GM13976 (cell line): Measurements from ENCODE around the gene MYOM3.

Experiments used
- DNase-seq: peaks from one replicate; pipeline ENCODE4 v3.0.0; 2012; ENCODE audit warnings: low spot score
- CTCF ChIP-seq: IDR thresholded peaks from 2 replicates; pipeline ENCODE4 v1.5.1; 2012; ENCODE audit warnings: borderline replicate concordance, mild to moderate bottlenecking; ENCODE audit not compliant: insufficient read depth; ENCODE audit errors: extremely low read depth, missing control alignments, control extremely low read depth
- in situ Hi-C: fragments of 300-500 bp; cut with MboI; formaldehyde crosslinking; loops from one replicate; pipeline ENCODE4 v1.12.0; 2022; ENCODE audit warnings: low sequenced_read_pairs, mixed read lengths, inconsistent platforms; ENCODE audit not compliant: unreplicated experiment

The MYOM3 gene

GRCh38 chr1:24127134-24127800 is 15.3 kb upstream of the MYOM3 start:
- in situ Hi-C loops = no loop called here
- no peak for TF ChIP-seq CTCF
- DNase-seq = no peak

- no peak for TF ChIP-seq CTCF
- DNase-seq = no peak
- in situ Hi-C loops = no loop called here
These were observed 14.7 kb upstream of the MYOM3 start for GRCh38 chr1:24126672-24127023.

GRCh38 chr1:24126018-24126671 is 14.2 kb upstream of the MYOM3 start:
- DNase-seq = no peak
- in situ Hi-C loops = no loop called here
- TF ChIP-seq CTCF = no peak

- DNase-seq = no peak
- TF ChIP-seq CTCF = no peak
- in situ Hi-C loops = no loop called here
These were observed 13.5 kb upstream of the MYOM3 start for GRCh38 chr1:24125456-24125855.

- TF ChIP-seq CTCF = no peak
- in situ Hi-C loops = no loop called here
- DNase-seq = no peak
These were observed 13.0 kb upstream of the MYOM3 start for GRCh38 chr1:24124980-24125379.

- no peak for DNase-seq
- in situ Hi-C loops = no loop called here
- TF ChIP-seq CTCF = no peak
These were observed 11.7 kb upstream of the MYOM3 start for GRCh38 chr1:24123611-24124010.

- in situ Hi-C loops = no loop called here
- TF ChIP-seq CTCF = no peak
These were observed 10.8 kb upstream of the MYOM3 start for GRCh38 chr1:24122776-24123175.

More at GRCh38 chr1:24122776-24123175, 10.8 kb upstream of the MYOM3 start:
- DNase-seq = no peak
